NCI-H146 treated with DMSO at 0.1 percent for 48 hours (cell line): Measurements from ENCODE around the gene SHQ1.

ENCODE experiments used
- DNase-seq: peaks from one replicate; lab custom pipeline; 2025; ENCODE audit not compliant: unreplicated experiment; lab: John Stamatoyannopoulos, UW

Gene SHQ1

GRCh38 chr3:72847751-72848702, at the start of gene SHQ1:
Gene SHQ1 (minus strand): TSS chr3:72848445. CDS start chr3:72848340, 105 bp downstream.
- DNase-seq = peak; percentile 71

GRCh38 chr3:72897758-72898007, 49.4 kb upstream of the SHQ1 start:
- DNase-seq = no peak

GRCh38 chr3:72896996-72897757, 48.9 kb upstream of the SHQ1 start:
- no peak for DNase-seq

GRCh38 chr3:72894976-72895552, 46.8 kb upstream of the SHQ1 start:
- DNase-seq = no peak

GRCh38 chr3:72892870-72893269, 44.6 kb upstream of the SHQ1 start:
- no peak for DNase-seq

- DNase-seq = no peak
Observed at GRCh38 chr3:72892081-72892775, 44.0 kb upstream of the SHQ1 start.

GRCh38 chr3:72891053-72891855, 43.0 kb upstream of the SHQ1 start:
- DNase-seq = peak; percentile 7

GRCh38 chr3:72890166-72890925, 42.1 kb upstream of the SHQ1 start:
- no peak for DNase-seq

GRCh38 chr3:72889310-72890165, 41.3 kb upstream of the SHQ1 start:
- no peak for DNase-seq

- no peak for DNase-seq
Observed at GRCh38 chr3:72888546-72889309, 40.5 kb upstream of the SHQ1 start.

- peak; percentile 25 for DNase-seq
Observed at GRCh38 chr3:72887705-72888545, 39.7 kb upstream of the SHQ1 start, which contains the start of gene GXYLT2. Gene GXYLT2 (plus strand): TSS chr3:72888046. CDS start chr3:72888234, 188 bp downstream.

GRCh38 chr3:72887343-72887704, 39.1 kb upstream of the SHQ1 start:
- no peak for DNase-seq

- no peak for DNase-seq
Observed at GRCh38 chr3:72872183-72872582, 23.9 kb upstream of the SHQ1 start.

GRCh38 chr3:72862314-72863090, 14.3 kb upstream of the SHQ1 start:
- DNase-seq = no peak

- DNase-seq = no peak
Observed at GRCh38 chr3:72860846-72861245, 12.6 kb upstream of the SHQ1 start.

- no peak for DNase-seq
Observed at GRCh38 chr3:72860053-72860452, 11.8 kb upstream of the SHQ1 start.
